T-helper 2 cell (primary cell): ENCODE results near the gene KRTAP16-1.
"Not testable (repeated sequence)": the region's sequence is repeated elsewhere in the genome, so short reads cannot be mapped to it uniquely, and the experiment has no call there.

Experiments
- DNase-seq, 5 experiments: peaks; one replicate each; pipeline versions ENCODE4 v3.0.0 to v3.0.0-alpha.2; 2012 to 2022

Gene KRTAP16-1

GRCh38 chr17:41301916-41302901, 6.9 kb downstream of the KRTAP16-1 start, which contains the start of gene KRTAP29-1:
Gene KRTAP29-1, minus strand, starts transcription at chr17:41302851. Its CDS starts 0 bp downstream, at chr17:41302851.
- DNase-seq, result no peak

- no peak for DNase-seq
These were observed 7.8 kb downstream of the KRTAP16-1 start for GRCh38 chr17:41301204-41301790.

GRCh38 chr17:41298458-41299135, 10.5 kb downstream of the KRTAP16-1 start:
- no peak for DNase-seq

GRCh38 chr17:41296846-41297245, 12.3 kb downstream of the KRTAP16-1 start:
- no peak for DNase-seq

GRCh38 chr17:41294016-41294415, 15.1 kb downstream of the KRTAP16-1 start:
- no peak for DNase-seq

- no peak for DNase-seq
These were observed 22.1 kb downstream of the KRTAP16-1 start for GRCh38 chr17:41287050-41287449.

- DNase-seq, result no peak
These were observed 24.6 kb downstream of the KRTAP16-1 start for GRCh38 chr17:41284546-41284945.

- no peak for DNase-seq
These were observed 25.1 kb downstream of the KRTAP16-1 start for GRCh38 chr17:41284043-41284442.

GRCh38 chr17:41278176-41278955, 30.7 kb downstream of the KRTAP16-1 start:
- DNase-seq, result no peak

- not testable (repeated sequence) for DNase-seq
These were observed 33.4 kb downstream of the KRTAP16-1 start, which contains the start of gene KRTAP9-7 for GRCh38 chr17:41275648-41276190. Gene KRTAP9-7, plus strand, starts transcription at chr17:41275698. Its CDS starts 0 bp downstream, at chr17:41275698.

- DNase-seq, result no peak
These were observed 37.3 kb downstream of the KRTAP16-1 start for GRCh38 chr17:41271858-41272257.

GRCh38 chr17:41271323-41271722, 37.8 kb downstream of the KRTAP16-1 start:
- DNase-seq, result not testable (repeated sequence)

- DNase-seq, result no peak
These were observed 41.4 kb downstream of the KRTAP16-1 start for GRCh38 chr17:41267711-41268110.

GRCh38 chr17:41265078-41265477, 44.0 kb downstream of the KRTAP16-1 start, which contains the start of gene KRTAP9-6:
Gene KRTAP9-6, plus strand, starts transcription at chr17:41265378. Its CDS starts 0 bp downstream, at chr17:41265378.
- no peak for DNase-seq

GRCh38 chr17:41264599-41264998, 44.5 kb downstream of the KRTAP16-1 start:
- DNase-seq, result no peak

GRCh38 chr17:41263212-41263611, 45.9 kb downstream of the KRTAP16-1 start:
- no peak for DNase-seq

GRCh38 chr17:41258406-41258805, 50.7 kb downstream of the KRTAP16-1 start:
- no peak for DNase-seq
